ENCODE results near the gene TP53I11. TPM values are rescaled to one million over a fixed set of nuclear protein-coding genes. Genes with fewer than 3 reads are reported as not detected.

The TP53I11 gene
- total RNA-seq, 4 donors from 2014 or later = 24.7 to 107 (median 46.3) TPM

- TF ChIP-seq CTCF (IDR thresholded peaks at IDR 0.05; ENCODE audit: low read depth) = no peak
These were observed 32.9 kb downstream of the TP53I11 start for GRCh38 chr11:44917741-44918140.

- TF ChIP-seq CTCF (IDR thresholded peaks at IDR 0.05; ENCODE audit: low read depth) = no peak
These were observed 33.8 kb downstream of the TP53I11 start for GRCh38 chr11:44916801-44917385.

GRCh38 chr11:44916331-44916730 lies 34.4 kb downstream of the TP53I11 start:
- no peak for TF ChIP-seq CTCF (IDR thresholded peaks at IDR 0.05; ENCODE audit: low read depth)

- TF ChIP-seq CTCF (IDR thresholded peaks at IDR 0.05; ENCODE audit: low read depth) = no peak
These were observed 35.1 kb downstream of the TP53I11 start for GRCh38 chr11:44915621-44916020.

- TF ChIP-seq CTCF (IDR thresholded peaks at IDR 0.05; ENCODE audit: low read depth) = no peak
These were observed 35.7 kb downstream of the TP53I11 start for GRCh38 chr11:44915004-44915403.

GRCh38 chr11:44914105-44914504 lies 36.6 kb downstream of the TP53I11 start:
- no peak for TF ChIP-seq CTCF (IDR thresholded peaks at IDR 0.05; ENCODE audit: low read depth)

- TF ChIP-seq CTCF (IDR thresholded peaks at IDR 0.05; ENCODE audit: low read depth) = no peak
These were observed 37.2 kb downstream of the TP53I11 start for GRCh38 chr11:44913502-44913901.
